ENCODE data around the gene SSTR3.

DNA sequence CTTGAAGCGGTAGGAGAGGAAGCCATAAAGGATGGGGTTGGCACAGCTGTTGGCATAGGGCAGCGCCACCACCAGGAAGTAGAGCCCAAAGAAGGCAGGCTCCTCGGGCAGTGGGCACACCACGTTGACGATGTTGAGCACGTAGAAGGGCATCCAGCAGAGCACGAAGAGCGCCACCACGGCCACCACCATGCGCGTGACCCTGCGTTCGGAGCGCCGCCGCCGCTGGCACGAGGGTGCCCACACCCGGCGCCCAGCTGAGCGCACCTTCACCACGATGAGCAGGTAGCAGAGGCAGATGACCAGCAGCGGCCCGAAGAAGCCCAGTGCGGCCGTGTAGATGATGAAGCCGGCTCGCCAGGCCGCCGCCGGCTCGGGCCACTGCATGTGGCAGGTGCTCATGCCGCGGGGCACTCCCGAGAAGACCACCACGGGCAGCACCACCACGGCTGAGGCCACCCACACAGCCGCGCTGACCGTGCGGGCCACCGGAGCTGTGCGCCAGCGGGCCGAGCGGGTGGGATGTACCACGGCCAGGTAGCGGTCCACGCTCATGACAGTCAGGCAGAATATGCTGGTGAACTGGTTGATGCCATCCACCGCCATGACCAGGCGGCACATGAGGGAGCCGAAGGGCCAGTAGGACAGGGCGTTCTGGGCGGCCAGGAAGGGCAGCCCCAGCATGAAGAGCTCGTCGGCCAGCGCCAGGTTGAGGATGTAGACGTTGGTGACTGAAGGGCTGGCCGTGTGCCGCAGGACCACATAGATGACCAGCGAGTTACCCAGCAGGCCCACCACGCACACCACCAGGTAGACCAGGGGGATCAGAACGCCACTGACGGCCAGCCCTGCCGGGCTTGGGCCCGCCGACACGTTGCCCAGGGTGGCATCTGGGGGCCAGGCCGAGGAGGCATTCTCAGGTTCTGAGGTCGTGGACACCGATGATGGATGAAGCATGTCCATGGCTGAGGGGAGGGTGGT is 5.1 kb downstream of the SSTR3 start:
- TF ChIP-seq POLR2A (conservative IDR thresholded peaks at IDR 0.05), result no peak
- TF ChIP-seq RAD51 (IDR thresholded peaks at IDR 0.05; ENCODE audit: borderline replicate concordance, low read depth), result no peak
- TF ChIP-seq, protein P1, sequence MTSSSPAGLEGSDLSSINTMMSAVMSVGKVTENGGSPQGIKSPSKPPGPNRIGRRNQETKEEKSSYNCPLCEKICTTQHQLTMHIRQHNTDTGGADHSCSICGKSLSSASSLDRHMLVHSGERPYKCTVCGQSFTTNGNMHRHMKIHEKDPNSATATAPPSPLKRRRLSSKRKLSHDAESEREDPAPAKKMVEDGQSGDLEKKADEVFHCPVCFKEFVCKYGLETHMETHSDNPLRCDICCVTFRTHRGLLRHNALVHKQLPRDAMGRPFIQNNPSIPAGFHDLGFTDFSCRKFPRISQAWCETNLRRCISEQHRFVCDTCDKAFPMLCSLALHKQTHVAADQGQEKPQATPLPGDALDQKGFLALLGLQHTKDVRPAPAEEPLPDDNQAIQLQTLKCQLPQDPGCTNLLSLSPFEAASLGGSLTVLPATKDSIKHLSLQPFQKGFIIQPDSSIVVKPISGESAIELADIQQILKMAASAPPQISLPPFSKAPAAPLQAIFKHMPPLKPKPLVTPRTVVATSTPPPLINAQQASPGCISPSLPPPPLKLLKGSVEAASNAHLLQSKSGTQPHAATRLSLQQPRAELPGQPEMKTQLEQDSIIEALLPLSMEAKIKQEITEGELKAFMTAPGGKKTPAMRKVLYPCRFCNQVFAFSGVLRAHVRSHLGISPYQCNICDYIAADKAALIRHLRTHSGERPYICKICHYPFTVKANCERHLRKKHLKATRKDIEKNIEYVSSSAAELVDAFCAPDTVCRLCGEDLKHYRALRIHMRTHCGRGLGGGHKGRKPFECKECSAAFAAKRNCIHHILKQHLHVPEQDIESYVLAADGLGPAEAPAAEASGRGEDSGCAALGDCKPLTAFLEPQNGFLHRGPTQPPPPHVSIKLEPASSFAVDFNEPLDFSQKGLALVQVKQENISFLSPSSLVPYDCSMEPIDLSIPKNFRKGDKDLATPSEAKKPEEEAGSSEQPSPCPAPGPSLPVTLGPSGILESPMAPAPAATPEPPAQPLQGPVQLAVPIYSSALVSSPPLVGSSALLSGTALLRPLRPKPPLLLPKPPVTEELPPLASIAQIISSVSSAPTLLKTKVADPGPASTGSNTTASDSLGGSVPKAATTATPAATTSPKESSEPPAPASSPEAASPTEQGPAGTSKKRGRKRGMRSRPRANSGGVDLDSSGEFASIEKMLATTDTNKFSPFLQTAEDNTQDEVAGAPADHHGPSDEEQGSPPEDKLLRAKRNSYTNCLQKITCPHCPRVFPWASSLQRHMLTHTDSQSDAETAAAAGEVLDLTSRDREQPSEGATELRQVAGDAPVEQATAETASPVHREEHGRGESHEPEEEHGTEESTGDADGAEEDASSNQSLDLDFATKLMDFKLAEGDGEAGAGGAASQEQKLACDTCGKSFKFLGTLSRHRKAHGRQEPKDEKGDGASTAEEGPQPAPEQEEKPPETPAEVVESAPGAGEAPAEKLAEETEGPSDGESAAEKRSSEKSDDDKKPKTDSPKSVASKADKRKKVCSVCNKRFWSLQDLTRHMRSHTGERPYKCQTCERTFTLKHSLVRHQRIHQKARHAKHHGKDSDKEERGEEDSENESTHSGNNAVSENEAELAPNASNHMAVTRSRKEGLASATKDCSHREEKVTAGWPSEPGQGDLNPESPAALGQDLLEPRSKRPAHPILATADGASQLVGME (CRISPR knock-in tag; IDR thresholded peaks at IDR 0.05), result no peak
- TF ChIP-seq OTX1 (CRISPR knock-in tag; IDR thresholded peaks at IDR 0.05), result no peak
- TF ChIP-seq HDAC2 (IDR thresholded peaks at IDR 0.05), result no peak
- TF ChIP-seq HDAC6 (IDR thresholded peaks at IDR 0.05; ENCODE audit: low read depth, low read length), result no peak
- no peak for TF ChIP-seq EP300 (IDR thresholded peaks at IDR 0.05; ENCODE audit: low read length)
- no peak for TF ChIP-seq BCOR (IDR thresholded peaks at IDR 0.05)
- no peak for TF ChIP-seq RFX5 (IDR thresholded peaks at IDR 0.05; ENCODE audit: low read depth, low read length)
- no peak for TF ChIP-seq ZBTB26 (CRISPR knock-in tag; IDR thresholded peaks at IDR 0.05)
- no peak for TF ChIP-seq EZH2 (IDR thresholded peaks at IDR 0.05; ENCODE audit: borderline replicate concordance, low read depth, low read length)
- no peak for TF ChIP-seq ZNF589 (CRISPR knock-in tag; IDR thresholded peaks at IDR 0.05; ENCODE audit: low read depth)

All from K562 (cell line).